Stimulated activated CD4-positive, alpha-beta T cell treated with anti-CD3 and anti-CD28 coated beads, Interleukin-1b, Interleukin-23, amount 100 ng/mL, for 4 hours (primary cell): ENCODE data around the gene TES.

ENCODE experiments used
- DNase-seq, 2 donors: peaks; one replicate each; pipeline ENCODE4 v3.0.0-alpha.2; 2020; ENCODE audit warnings: low read depth in 2 of 2

The TES gene

DNA sequence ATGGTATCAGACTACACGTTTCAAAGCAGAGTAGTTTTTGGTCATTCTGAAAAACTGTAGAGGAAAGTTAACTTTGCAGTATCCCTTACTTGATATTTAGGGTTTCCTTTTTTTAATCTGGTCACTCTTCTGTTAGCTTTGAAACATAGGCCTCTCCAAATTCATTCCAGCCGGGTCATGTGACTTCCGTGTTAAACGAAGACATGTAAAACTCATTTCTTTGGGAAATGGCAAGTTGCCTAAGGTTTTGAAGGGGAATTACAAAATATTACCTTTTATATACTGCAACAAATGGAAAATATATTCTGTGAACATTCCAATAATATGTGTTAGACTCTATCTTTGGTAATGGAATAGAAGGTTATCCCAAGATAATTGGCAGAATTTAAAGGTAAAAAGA lies 9.5 kb downstream of the TES start:
- no peak for DNase-seq

DNA sequence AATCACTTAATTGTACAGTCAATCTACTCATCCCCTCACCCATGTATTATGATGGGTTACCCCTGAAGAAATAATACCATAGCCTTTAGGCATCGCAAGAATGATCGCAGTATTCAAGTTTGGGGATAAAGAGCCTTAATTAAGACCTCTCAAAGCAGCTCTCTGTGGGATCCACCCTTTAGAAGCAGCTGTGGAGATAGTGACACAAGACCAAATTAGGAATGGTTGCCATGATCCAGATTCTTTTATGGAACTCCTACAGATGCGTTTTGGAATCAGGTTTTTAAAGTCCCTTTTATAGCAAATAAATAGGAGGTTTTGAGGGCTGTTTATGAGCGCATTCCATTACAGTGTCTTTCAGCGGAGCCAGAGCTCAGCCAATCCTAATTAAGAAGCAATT lies 12.2 kb downstream of the TES start:
- no peak for DNase-seq

- DNase-seq, result no peak
These were observed 13.2 kb downstream of the TES start for GRCh38 chr7:116223588-116223987.

GRCh38 chr7:116224492-116225098 lies 14.3 kb downstream of the TES start:
- DNase-seq, result no peak

GRCh38 chr7:116225860-116226259 lies 15.5 kb downstream of the TES start:
- DNase-seq, result no peak

DNA sequence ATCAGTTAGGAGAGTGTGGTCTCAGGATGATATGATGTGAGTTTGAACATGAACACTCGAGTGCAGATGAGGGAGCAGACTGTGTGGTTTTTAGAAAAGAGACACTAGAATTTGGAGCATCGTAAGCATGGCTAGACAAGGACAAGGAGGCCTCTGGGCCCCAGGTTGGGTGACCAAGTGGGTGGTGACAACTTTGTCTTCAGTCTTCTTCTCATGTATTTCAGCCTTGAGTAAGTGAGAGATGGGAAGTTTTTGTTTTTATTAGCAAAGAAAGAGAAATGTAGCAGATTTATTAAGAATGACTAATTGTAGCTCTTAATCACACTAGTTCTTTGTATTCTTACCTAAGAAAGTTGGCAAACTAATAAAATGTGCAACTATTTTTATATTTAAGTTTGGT lies 16.3 kb downstream of the TES start:
- no peak for DNase-seq

DNA sequence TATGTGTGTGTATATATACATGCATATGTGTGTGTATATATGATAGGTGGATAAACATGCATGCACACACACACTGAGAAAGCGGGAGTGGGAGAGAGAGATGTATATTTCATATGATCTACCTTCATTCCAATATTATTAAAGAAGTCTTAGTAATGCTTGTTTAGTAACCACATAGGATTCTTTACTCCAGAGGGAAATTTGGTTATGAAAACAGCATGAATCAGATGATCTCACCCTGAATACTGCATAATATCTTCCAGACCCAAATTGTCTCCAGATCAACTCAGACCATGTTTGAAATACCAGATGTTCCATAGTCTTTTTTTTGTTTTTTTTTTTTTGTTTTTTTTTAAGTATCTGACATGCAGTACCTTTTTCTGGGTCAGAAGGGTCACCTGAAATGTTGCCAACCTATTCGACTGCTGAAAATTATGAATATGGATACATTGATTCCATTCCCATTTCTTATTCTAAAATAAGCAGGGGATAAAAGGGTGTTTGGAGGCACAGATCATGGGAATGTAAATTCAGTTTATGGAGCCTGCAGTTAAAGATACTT lies 17.4 kb downstream of the TES start:
- DNase-seq, result no peak

GRCh38 chr7:116228241-116228640 lies 17.9 kb downstream of the TES start:
- no peak for DNase-seq

- DNase-seq, result no peak
These were observed 19.0 kb downstream of the TES start for GRCh38 chr7:116229366-116229765.

DNA sequence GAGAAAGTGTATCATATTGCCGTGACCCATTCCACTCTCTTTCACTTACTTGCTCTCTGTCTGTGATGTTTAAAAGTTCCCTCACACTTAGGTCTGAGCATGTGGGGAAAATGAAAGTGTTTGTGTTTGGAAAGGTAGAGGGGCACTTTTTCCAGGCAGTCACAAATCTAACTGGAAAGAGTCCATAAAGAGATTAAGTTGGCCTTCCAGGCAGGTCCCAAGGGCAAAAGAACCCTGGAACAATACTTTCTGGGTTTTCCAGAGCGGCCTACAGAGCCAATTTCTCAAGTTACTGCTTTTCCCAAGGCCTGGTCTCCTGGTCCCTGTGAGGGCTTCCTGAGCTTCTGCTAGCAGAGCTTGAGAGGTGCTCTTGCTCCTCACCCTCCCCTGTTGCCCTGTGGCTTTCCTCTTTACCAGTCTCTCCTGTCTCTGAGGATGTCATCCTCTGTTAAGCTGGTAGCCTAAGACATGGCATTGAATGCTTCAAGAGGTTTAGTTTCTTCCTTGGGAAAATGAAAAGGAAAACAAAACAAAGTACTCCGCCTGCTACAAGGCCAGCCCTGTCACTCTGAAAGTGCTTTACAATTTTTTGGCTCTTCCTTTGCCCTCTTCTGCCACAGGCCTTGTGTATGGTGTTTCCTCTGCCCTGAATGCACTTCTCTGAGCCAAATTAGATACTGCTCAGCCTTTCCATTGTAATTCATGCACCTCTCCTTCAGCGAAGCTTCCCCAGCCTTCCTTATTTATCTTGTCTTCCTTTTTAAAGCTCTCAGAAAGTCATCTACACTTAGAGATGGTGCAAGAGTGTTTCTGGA lies 20.1 kb downstream of the TES start:
- DNase-seq, result no peak

- no peak for DNase-seq
These were observed 21.2 kb downstream of the TES start for GRCh38 chr7:116231543-116231942.

GRCh38 chr7:116231949-116232348 lies 21.6 kb downstream of the TES start:
- DNase-seq, result no peak

DNA sequence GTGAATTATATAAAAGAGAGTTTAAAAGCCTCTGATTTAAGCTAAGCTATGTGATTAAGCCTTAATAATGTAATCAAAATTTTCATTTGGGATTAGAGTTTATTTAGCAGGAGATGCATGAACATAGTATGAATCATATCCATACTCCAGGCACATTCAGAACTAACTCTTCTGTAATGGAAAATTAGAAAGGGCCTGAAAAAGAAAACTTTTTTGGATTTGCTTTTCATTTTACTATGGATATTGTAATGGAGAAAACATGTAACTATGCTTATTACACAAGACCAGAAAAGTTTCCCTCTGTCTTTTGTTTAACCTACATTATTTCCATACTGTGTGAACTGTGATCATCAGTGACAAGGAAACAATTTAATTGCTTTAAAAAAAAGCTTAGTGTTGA lies 22.0 kb downstream of the TES start:
- no peak for DNase-seq

DNA sequence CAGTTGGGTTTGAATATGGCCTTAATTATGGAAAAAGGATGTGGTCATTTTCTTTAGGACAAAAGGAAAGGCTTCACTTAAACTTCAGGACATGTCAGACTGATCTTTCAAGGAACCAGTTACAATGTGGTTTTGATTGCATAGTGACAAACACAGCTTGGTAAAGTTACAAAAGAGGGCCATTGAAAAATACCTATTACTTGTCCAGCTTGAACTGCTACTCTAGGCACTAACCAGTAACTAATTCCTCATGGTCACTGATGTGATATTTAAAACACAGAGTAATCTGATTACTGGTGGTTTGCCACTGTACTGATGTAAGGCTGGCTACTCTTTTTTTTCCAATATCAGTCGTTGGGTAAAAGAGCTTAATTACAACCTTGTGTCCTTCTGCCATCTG lies 22.6 kb downstream of the TES start:
- no peak for DNase-seq

- DNase-seq, result no peak
These were observed 24.3 kb downstream of the TES start for GRCh38 chr7:116234517-116235200.

DNA sequence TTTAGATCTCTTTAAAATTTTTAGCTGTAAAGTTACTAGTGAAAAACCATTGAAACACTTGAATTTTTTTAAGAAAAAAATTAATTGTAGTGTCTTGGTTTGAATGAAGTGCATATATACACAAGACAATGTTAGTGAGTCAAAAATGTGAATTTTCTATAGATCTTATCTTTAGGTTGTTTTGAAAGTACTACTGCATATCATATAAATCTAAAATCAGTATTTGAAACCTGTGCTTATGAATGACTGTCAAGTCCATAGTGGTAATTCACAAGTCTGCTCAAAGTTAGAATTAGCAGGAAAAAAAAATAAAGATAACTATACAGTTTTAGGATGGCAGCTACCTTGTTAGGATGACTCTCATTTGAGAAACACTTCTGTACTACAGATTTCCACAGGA lies 25.0 kb downstream of the TES start:
- no peak for DNase-seq

- DNase-seq, result peak in 1 of 2 donors; percentile 48
These were observed 25.8 kb downstream of the TES start for GRCh38 chr7:116236020-116236630.

GRCh38 chr7:116239020-116239419 lies 28.7 kb downstream of the TES start:
- DNase-seq, result no peak

GRCh38 chr7:116239434-116239833 lies 29.1 kb downstream of the TES start:
- DNase-seq, result no peak

- DNase-seq, result no peak
These were observed 29.8 kb downstream of the TES start for GRCh38 chr7:116240024-116240668.

DNA sequence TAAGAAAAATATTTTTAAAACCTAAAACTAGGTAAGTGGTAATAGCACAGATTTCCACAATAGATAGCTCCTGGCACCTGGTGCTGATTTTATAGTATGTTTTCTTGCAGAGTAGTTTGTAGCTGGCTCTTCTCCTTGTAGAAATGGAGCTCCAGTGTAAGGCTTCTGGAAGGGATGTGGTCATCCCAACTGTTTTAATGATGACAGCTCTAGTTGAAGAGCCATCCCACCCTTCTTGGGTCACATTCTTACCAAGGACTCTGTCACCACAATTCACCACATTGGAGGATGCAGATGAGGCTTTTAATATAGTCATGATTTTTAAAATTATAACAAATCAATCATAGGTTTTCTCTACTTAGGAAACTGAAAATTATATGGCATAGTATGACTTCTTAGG lies 31.0 kb downstream of the TES start:
- no peak for DNase-seq

GRCh38 chr7:116242178-116242577 lies 31.8 kb downstream of the TES start:
- DNase-seq, result no peak
